ENCODE results near the gene ZDHHC22.

ZDHHC22 gene

GRCh38 chr14:77155083-77155482 lies 13.5 kb upstream of the ZDHHC22 start:
- no peak for DNase-seq

GRCh38 chr14:77154421-77154820 lies 12.8 kb upstream of the ZDHHC22 start:
- DNase-seq: no peak

- no peak for DNase-seq
Measured at GRCh38 chr14:77153802-77154201, 12.2 kb upstream of the ZDHHC22 start.

- DNase-seq: no peak
Measured at GRCh38 chr14:77151918-77152588, 10.5 kb upstream of the ZDHHC22 start.

- DNase-seq: no peak
Measured at GRCh38 chr14:77151245-77151644, 9.7 kb upstream of the ZDHHC22 start.

GRCh38 chr14:77148510-77149231 lies 7.1 kb upstream of the ZDHHC22 start:
- DNase-seq: no peak

- DNase-seq: no peak
Measured at GRCh38 chr14:77145975-77146740, 4.6 kb upstream of the ZDHHC22 start.

GRCh38 chr14:77144412-77145115 lies 3.0 kb upstream of the ZDHHC22 start:
- no peak for DNase-seq

- no peak for DNase-seq
Measured at GRCh38 chr14:77143071-77143470, 1.5 kb upstream of the ZDHHC22 start.

- DNase-seq: no peak
Measured at GRCh38 chr14:77142005-77142800, 612 bp upstream of the ZDHHC22 start.

- no peak for DNase-seq
Measured at GRCh38 chr14:77140359-77141213, 1.0 kb downstream of the ZDHHC22 start.

- DNase-seq: peak in 2 of 5 donors; percentile 16 to 30
Measured at GRCh38 chr14:77139540-77140358, 1.8 kb downstream of the ZDHHC22 start.

- DNase-seq: no peak
Measured at GRCh38 chr14:77139022-77139421, 2.6 kb downstream of the ZDHHC22 start.

- DNase-seq: peak in 4 of 5 donors; percentile 21 to 50 (median 44)
Measured at GRCh38 chr14:77133720-77134338, 7.8 kb downstream of the ZDHHC22 start.

GRCh38 chr14:77131871-77132486 lies 9.6 kb downstream of the ZDHHC22 start:
- no peak for DNase-seq

GRCh38 chr14:77131206-77131605 lies 10.4 kb downstream of the ZDHHC22 start:
- no peak for DNase-seq

GRCh38 chr14:77130386-77130785 lies 11.2 kb downstream of the ZDHHC22 start:
- no peak for DNase-seq

GRCh38 chr14:77128414-77128891 lies 13.1 kb downstream of the ZDHHC22 start:
- DNase-seq: no peak

- no peak for DNase-seq
Measured at GRCh38 chr14:77126461-77126990, 15.1 kb downstream of the ZDHHC22 start.

All from T-helper 1 cell (primary cell).